GM18868 (cell line): Measurements from ENCODE around the gene PAM16.

Experiments
- ATAC-seq: cut with Tn5 transposase; IDR thresholded peaks from one replicate; pipeline ENCODE4 v1.9.1; 2021; ENCODE audit warnings: mild to moderate bottlenecking, moderate library complexity; ENCODE audit not compliant: unreplicated experiment

PAM16 gene

GRCh38 chr16:4383591-4384444 is 32.7 kb upstream of the PAM16 start:
- no peak for ATAC-seq

GRCh38 chr16:4382795-4383357 is 31.8 kb upstream of the PAM16 start:
- no peak for ATAC-seq

- no peak for ATAC-seq
Measured at GRCh38 chr16:4381935-4382794, 31.0 kb upstream of the PAM16 start.

GRCh38 chr16:4381072-4381934 is 30.2 kb upstream of the PAM16 start:
- no peak for ATAC-seq

GRCh38 chr16:4380119-4381063 is 29.3 kb upstream of the PAM16 start:
- no peak for ATAC-seq

GRCh38 chr16:4378999-4379690 is 28.0 kb upstream of the PAM16 start:
- no peak for ATAC-seq

GRCh38 chr16:4378161-4378666 is 27.1 kb upstream of the PAM16 start:
- ATAC-seq: no peak

GRCh38 chr16:4377573-4378154 is 26.5 kb upstream of the PAM16 start:
- no peak for ATAC-seq

- no peak for ATAC-seq
Measured at GRCh38 chr16:4376893-4377572, 25.9 kb upstream of the PAM16 start.

- no peak for ATAC-seq
Measured at GRCh38 chr16:4376126-4376892, 25.2 kb upstream of the PAM16 start.

GRCh38 chr16:4375717-4376116 is 24.6 kb upstream of the PAM16 start:
- no peak for ATAC-seq

- ATAC-seq: no peak
Measured at GRCh38 chr16:4373909-4374742, 23.0 kb upstream of the PAM16 start.

GRCh38 chr16:4373356-4373908 is 22.3 kb upstream of the PAM16 start:
- ATAC-seq: no peak

GRCh38 chr16:4372578-4373355 is 21.6 kb upstream of the PAM16 start:
- no peak for ATAC-seq

- no peak for ATAC-seq
Measured at GRCh38 chr16:4372001-4372577, 21.0 kb upstream of the PAM16 start.
